ENCODE data around the gene CCDC6.

DNA sequence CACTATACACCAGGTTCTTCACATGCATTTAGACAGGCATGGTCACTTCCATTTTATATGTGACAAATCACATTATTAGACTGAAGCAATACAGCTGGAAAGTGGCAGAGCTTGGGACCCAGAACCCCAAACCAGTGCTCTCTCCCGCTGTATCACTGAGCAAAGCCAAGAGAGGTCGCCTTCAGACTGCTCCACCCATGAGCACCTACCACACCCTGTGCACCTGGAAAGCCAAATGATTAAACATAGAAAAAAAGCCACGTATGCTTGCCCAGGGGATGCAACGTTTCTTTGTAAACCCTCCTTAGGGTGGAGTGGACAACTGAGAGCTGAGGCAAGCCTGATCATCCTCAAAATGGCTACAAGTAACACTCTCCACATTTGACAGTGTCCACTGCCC is 72.5 kb downstream of the CCDC6 start:
- TF ChIP-seq, protein P1, sequence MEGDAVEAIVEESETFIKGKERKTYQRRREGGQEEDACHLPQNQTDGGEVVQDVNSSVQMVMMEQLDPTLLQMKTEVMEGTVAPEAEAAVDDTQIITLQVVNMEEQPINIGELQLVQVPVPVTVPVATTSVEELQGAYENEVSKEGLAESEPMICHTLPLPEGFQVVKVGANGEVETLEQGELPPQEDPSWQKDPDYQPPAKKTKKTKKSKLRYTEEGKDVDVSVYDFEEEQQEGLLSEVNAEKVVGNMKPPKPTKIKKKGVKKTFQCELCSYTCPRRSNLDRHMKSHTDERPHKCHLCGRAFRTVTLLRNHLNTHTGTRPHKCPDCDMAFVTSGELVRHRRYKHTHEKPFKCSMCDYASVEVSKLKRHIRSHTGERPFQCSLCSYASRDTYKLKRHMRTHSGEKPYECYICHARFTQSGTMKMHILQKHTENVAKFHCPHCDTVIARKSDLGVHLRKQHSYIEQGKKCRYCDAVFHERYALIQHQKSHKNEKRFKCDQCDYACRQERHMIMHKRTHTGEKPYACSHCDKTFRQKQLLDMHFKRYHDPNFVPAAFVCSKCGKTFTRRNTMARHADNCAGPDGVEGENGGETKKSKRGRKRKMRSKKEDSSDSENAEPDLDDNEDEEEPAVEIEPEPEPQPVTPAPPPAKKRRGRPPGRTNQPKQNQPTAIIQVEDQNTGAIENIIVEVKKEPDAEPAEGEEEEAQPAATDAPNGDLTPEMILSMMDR (IDR thresholded peaks at IDR 0.05; ENCODE audit: low read depth, low read length) = no peak
- TF ChIP-seq POLR2A (IDR thresholded peaks at IDR 0.05; ENCODE audit: extremely low read depth, insufficient read length) = no peak
- TF ChIP-seq, protein P2, sequence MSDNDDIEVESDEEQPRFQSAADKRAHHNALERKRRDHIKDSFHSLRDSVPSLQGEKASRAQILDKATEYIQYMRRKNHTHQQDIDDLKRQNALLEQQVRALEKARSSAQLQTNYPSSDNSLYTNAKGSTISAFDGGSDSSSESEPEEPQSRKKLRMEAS (IDR thresholded peaks at IDR 0.05; ENCODE audit: low read depth, low read length) = no peak
